Neural crest cell (in vitro differentiated cells): ENCODE measurements around the gene RAMP3. TPM values are rescaled to one million over a fixed set of nuclear protein-coding genes. Genes with fewer than 3 reads are reported as not detected.
A peak's percentile ranks its signal among the peaks of the same experiment; 100 is the strongest.

Experiments
- DNase-seq: peaks from one replicate; pipeline ENCODE4 v3.0.0; 2021; ENCODE audit warnings: low read depth, mixed read lengths, low spot score
- H3K27ac Mint-ChIP-seq: one replicate; pipeline ENCODE4 v1.8.0; 2021; ENCODE audit warnings: mild to moderate bottlenecking, mixed read lengths; ENCODE audit not compliant: unreplicated experiment
- H3K27me3 Mint-ChIP-seq: 2 replicates; pipeline ENCODE4 v1.8.0; 2021; ENCODE audit warnings: low read depth, mild to moderate bottlenecking, mixed read lengths
- H3K36me3 Mint-ChIP-seq: 2 replicates; pipeline ENCODE4 v1.8.0; 2021; ENCODE audit warnings: low read depth, mild to moderate bottlenecking, mixed read lengths
- H3K4me1 Mint-ChIP-seq: 2 replicates; pipeline ENCODE4 v1.8.0; 2021; ENCODE audit warnings: mixed read lengths
- H3K4me3 Mint-ChIP-seq: one replicate; pipeline ENCODE4 v1.8.0; 2021; ENCODE audit warnings: mild to moderate bottlenecking, mixed read lengths
- H3K9me3 Mint-ChIP-seq: 2 replicates; pipeline ENCODE4 v1.8.0; 2021; ENCODE audit warnings: mixed read lengths
- total RNA-seq: library from RNA; stranded (reverse); gene quantifications from 2 replicates; pipeline ENCODE4 v1.2.1, GENCODE V29; 2021
- TF ChIP-seq, protein P1 (sequence below): fragments of 200-600 bp; sonication (generic); conservative IDR thresholded peaks from 2 replicates; pipeline ENCODE4 v1.5.0; 2021; ENCODE audit warnings: antibody characterized with exemption, mild to moderate bottlenecking

RAMP3 gene
- total RNA-seq, 1 donor from 2014 or later, result not detected

DNA sequence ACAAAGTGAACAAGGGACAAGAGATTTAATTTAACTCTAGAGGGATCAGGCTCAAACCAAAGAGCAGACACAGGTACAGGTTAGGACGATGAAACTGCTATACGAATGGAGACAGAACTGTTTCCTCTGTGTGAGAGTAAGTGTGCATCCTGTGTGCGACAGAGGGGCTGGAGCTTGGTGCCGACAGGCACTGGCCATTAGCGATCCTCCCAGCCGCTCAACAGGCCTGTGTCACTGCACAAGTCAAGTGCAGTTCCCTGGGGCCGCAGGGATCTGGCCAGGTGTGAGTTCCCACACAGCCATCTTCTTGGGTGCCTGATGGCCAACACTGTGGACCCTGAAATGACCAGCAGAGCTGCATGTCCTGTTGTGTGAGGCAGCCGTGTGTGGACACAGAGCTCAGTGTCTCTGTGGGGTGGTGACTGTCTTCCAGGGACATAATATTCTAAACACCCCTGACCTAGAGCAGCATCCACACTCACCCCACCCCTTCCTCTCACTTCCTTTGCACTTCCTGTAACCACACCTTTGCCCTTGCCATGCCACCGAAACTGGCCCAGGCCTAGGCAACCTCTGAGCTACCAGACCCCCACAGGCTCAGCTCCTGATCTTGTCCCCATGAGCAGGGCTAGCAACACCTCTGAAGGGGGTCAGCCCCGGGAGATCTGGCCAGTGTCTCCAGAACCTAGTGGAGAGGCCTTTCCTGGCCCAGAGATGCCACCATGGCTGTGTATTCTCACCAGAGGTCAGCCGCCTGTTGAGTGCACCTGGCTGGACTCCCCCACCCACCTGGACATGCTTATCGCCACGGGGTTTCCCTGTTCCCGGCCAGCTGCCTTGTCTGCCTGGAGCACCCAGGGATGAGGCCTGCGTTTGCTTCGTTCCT, 34.4 kb upstream of the RAMP3 start:
- Mint-ChIP-seq H3K27ac (peak overlapping the region; percentile 62), H3K9me3 (no peaks in the 10 kb centered on the region)

DNA sequence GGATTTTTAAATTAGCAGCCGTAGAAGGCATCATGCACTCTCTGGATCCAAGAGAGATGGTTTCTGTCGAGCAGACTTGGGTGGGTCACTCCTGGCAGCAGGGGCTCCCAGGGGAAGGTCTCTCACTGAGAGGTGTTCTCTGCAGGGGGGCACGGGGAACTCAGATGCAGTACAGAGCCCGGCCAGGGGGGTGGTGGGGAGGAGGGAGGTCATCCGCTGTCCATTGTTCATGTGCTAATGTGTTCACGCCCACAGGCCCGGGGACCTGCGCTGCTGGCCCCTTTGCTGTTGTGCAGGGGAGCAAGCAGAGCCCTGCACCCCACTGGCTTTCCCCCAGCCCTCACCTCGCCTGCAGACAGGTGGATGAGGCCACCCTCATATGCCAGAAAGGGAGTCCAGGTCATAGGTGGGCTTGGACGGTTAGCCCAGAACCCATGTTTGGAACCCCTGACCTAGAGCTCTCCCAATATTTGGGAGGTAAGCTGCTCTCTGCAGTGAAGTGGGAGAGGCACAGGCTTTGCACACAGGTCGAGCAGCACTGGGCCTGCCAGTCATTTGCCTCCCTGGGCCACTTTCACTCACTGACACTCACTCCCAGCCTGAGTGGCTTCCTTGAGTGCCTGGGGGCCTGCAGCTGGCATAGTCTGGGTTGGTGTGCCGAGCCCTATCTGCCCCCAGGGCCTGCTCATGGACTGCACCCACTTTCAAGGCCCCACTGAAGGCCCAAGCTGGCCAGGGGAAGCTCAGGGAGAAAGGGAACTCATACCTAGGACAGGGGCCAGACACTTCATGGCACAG, 33.5 kb upstream of the RAMP3 start:
- Mint-ChIP-seq H3K4me1 (peaks cover 6% of the 10 kb centered on the region), H3K9me3 (no peaks in the 10 kb centered on the region), H3K27ac (peak overlapping the region; percentile 62), H3K27me3 (no peaks in the 10 kb centered on the region), H3K4me3 (no peak overlapping the region), H3K36me3 (no peaks in the 10 kb centered on the region)
- TF ChIP-seq, protein P1, sequence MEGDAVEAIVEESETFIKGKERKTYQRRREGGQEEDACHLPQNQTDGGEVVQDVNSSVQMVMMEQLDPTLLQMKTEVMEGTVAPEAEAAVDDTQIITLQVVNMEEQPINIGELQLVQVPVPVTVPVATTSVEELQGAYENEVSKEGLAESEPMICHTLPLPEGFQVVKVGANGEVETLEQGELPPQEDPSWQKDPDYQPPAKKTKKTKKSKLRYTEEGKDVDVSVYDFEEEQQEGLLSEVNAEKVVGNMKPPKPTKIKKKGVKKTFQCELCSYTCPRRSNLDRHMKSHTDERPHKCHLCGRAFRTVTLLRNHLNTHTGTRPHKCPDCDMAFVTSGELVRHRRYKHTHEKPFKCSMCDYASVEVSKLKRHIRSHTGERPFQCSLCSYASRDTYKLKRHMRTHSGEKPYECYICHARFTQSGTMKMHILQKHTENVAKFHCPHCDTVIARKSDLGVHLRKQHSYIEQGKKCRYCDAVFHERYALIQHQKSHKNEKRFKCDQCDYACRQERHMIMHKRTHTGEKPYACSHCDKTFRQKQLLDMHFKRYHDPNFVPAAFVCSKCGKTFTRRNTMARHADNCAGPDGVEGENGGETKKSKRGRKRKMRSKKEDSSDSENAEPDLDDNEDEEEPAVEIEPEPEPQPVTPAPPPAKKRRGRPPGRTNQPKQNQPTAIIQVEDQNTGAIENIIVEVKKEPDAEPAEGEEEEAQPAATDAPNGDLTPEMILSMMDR, result no peak
- no peak for DNase-seq

More for the DNA sequence above, 34.4 kb upstream of the RAMP3 start:
- DNase-seq, result no peak
- Mint-ChIP-seq H3K27me3 (peaks cover 4% of the 10 kb centered on the region), H3K36me3 (no peaks in the 10 kb centered on the region), H3K4me3 (no peak overlapping the region), H3K4me1 (peaks cover 6% of the 10 kb centered on the region)
- TF ChIP-seq, protein P1, result no peak

DNA sequence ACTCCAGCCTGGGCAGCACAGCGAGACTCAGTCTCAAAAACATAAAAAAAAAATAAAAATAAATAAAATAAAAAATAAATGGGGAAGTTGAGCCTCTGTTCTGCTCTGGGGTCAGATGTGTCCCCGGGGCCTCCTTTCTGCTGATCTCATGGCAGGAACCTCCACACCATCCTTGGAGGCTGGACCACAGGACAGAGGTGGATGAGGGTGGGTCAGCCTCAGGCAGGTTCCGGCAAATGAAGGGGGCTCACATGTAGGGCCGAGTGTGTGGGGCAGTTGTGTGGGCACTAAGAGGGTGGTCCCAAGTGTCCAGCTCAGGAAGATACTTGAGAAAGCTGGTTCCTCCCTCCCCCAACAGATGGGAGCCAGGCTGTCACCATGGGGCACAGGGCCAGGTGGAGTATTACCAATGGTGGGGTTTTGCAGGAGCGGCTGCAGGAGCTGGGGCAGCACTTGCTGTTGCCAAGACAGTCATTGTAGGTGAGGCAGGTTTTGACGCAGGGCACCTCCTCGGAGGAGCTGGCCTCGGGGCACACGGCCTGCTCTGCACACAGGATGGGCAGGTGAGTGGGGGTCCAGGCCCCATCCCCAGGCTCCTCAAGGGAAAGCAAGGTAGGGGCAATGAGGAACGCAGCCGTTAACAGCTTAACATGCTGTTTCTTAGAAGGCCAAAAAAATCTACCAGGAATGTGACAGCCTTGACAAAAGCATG, 32.2 kb upstream of the RAMP3 start:
- Mint-ChIP-seq H3K4me3 (no peak overlapping the region), H3K36me3 (no peaks in the 10 kb centered on the region), H3K27me3 (no peaks in the 10 kb centered on the region), H3K9me3 (no peaks in the 10 kb centered on the region), H3K27ac (no peak overlapping the region), H3K4me1 (peaks cover 6% of the 10 kb centered on the region)
- DNase-seq, result no peak
- TF ChIP-seq, protein P1, result no peak

DNA sequence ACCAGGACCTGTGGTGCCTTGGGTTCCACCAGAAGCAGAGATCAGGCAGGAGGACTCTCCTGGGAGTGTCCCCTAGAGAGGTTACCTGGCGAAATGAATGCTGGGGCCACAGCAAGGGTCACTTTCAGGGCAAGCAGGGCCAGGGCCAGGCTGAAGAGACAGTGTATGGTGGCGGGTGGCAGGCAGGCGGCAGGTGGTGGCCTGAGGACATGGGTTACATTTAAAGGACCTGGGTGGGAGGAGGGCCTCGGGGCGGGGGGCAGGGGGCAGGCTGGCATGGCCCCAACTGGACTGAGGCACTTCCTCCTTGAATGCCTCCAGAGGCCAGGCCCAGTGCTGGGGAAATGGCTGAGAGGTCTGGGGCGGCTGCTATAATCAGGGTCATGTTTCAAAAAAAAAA, 31.4 kb upstream of the RAMP3 start:
- no peak overlapping the region for H3K27ac Mint-ChIP-seq

DNA sequence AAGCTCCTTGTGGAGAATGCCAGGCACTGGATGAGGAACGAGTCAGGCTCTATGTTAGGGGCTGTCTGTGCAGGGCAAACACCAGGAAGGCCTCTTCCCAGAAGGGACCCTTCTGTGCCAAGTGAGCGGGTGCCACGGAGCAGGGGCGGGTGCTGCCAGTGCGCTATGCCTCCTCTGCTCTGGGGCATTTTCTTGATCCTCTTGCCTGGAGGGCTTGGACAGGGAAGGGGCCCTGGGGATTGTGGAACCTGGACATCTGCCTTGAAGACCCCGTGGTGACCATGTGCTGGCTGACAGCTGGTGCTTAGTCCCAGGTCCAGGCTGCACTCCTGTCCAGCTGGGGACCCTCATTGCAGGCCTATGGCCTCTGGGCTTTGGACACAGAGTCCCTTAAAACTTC, 30.7 kb upstream of the RAMP3 start:
- Mint-ChIP-seq H3K27ac (no peak overlapping the region), H3K4me3 (no peak overlapping the region), H3K27me3 (no peaks in the 10 kb centered on the region), H3K4me1 (peaks cover 6% of the 10 kb centered on the region), H3K36me3 (no peaks in the 10 kb centered on the region), H3K9me3 (no peaks in the 10 kb centered on the region)
- DNase-seq, result no peak
- TF ChIP-seq, protein P1, result no peak

More for the DNA sequence above, 31.4 kb upstream of the RAMP3 start:
- H3K9me3 Mint-ChIP-seq, result no peaks in the 10 kb centered on the region
- no peak overlapping the region for H3K4me3 Mint-ChIP-seq
- TF ChIP-seq, protein P1, result no peak
- DNase-seq, result no peak
- H3K27me3 Mint-ChIP-seq, result no peaks in the 10 kb centered on the region
- no peaks in the 10 kb centered on the region for H3K36me3 Mint-ChIP-seq
- H3K4me1 Mint-ChIP-seq, result peaks cover 6% of the 10 kb centered on the region
